Muscle of arm (tissue), 12 donors: ENCODE results near the gene TUBGCP2. TPM values are rescaled to one million over a fixed set of nuclear protein-coding genes. Genes with fewer than 3 reads are reported as not detected.
A peak's percentile ranks its signal among the peaks of the same experiment; 100 is the strongest.
"Not testable (repeated sequence)": the region's sequence is repeated elsewhere in the genome, so short reads cannot be mapped to it uniquely, and the experiment has no call there.

Experiments
- DNase-seq: peaks from one replicate; pipeline ENCODE4 v3.0.0-alpha.2; 2013
- polyA plus RNA-seq, 12 donors: library from polyadenylated mRNA; unstranded; fragments of 120-200 nt; gene quantifications; one replicate each; pipeline ENCODE4 v1.2.1, GENCODE V29; 2013; ENCODE audit not compliant: insufficient read length in 12 of 12

TUBGCP2 gene
- polyA plus RNA-seq, 12 donors = 29.5 to 47.3 (median 37.7) TPM; not detected in 1

DNA sequence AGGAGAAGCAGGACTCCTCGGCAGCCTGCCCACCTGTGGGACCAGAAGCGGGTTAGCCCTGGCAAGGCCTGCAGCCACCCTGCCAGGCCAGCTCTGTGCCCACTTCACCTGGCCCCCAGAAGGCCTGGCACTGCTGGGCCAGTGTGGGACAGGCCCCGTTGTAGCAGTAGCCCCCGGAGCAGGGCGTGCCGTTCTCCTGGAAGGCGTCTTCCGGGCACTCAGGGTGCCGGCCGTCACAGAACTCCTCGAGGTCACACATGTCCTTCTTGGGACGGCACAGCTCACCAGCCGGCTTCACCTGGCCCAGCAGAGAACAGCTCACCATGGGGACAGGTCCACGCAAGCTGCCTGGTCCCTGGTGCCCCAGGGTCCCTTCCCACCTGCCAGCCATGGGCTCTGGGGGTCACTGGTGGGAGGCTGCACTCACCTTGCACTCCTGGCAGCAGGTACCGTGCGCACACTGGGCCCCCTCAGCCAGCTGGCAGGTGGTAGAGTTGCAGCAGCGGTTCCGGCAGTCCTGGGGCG, 37.8 kb downstream of the TUBGCP2 start:
- no peak for DNase-seq

DNA sequence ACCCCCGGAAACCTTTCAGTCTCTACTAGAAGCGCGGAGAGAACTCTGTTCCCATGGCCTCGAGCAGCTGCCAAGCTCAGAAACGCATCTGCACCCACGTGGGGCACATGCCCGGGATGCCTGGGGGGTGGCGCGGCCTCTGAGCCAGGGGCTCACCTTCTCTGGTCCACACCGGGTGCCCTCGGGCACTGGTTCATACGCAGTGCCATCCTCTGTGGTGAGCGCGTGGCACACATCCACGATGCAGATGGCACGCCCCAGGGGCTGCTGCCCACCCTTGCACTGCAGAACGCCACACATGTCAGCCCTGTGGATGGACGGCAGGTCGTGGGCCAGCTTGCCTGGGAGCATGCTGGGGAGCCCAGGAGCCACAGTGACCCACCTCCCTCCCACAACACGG, 38.5 kb downstream of the TUBGCP2 start:
- DNase-seq = no peak

DNA sequence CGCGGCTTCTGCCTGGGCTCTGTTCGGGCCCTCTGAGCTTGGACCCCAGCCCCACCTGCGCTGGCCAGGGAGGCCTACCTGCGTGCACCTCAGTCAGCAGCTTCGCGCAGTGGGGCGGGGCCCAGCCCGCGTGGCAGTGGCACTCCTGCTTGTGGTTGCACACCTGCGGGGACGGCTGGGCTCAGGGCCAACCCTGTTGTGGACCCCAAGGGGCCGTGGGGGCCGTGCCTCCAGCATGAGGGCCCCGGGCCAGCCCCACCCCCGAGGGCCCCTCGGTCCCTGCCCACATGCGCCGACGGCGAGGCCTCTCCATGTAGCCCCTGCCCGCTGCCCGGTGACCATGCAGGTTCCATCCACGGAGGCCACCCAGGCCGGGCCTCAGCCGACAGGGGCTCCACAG, 39.3 kb downstream of the TUBGCP2 start:
- no peak for DNase-seq

DNA sequence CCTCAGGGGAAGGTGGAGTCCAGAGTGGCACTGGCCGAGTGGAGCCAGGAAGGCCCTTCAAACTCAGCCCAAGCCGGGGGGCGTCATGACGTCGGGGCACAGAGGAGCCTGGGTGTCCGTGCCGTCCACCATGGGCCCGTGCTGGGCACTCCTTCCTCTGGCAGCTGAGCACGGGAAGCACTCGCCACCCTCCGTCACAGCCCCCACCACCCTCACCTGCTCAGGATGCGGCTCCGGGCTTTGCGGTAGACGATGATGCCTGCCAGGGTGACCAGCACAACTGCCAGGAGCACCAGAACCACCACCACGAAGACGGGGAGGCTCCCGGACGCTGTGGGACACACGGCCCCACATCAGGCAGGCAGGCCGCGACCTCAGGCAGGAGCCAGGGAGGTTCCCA, 40.1 kb downstream of the TUBGCP2 start:
- no peak for DNase-seq

DNA sequence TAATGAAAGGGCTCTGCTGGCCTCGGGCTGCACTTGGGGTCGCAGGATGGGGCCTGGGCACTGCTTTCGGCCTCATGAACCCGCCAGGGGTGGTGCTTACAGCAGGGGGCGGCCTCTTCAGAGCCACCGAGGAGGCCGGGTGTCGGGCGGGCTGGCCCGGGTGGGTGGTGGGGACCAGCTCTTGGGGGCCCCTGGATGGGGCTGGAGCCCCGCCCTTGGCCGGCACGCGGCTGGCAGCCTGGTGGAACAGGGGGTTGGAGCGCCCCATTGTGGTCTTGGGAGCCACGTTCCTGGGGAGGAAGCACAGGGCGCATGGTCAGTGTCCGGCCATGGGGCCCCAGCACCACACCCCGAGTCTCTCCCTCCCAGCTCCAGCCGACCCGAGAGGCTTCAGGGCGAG, 40.8 kb downstream of the TUBGCP2 start:
- no peak for DNase-seq

DNA sequence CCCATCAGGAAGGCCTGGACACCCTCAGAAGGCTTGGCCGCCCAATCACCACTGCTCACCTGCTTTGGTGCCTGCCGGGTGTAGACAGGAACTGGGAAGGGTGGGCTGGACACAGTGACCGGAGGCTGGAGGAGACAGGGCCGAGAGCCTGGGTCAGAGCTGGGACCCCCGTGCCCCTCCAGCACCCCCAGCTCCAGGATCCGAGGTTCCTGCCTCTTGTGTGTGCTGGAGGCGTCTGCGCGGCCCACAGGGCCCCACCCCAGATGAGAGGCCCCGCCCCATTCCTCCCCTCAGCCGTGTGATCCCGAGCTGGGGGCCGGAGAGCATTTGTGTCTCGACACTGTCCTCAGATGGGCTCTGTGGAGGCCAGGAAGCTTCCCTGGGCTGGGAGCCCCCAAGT, 41.4 kb downstream of the TUBGCP2 start:
- no peak for DNase-seq

DNA sequence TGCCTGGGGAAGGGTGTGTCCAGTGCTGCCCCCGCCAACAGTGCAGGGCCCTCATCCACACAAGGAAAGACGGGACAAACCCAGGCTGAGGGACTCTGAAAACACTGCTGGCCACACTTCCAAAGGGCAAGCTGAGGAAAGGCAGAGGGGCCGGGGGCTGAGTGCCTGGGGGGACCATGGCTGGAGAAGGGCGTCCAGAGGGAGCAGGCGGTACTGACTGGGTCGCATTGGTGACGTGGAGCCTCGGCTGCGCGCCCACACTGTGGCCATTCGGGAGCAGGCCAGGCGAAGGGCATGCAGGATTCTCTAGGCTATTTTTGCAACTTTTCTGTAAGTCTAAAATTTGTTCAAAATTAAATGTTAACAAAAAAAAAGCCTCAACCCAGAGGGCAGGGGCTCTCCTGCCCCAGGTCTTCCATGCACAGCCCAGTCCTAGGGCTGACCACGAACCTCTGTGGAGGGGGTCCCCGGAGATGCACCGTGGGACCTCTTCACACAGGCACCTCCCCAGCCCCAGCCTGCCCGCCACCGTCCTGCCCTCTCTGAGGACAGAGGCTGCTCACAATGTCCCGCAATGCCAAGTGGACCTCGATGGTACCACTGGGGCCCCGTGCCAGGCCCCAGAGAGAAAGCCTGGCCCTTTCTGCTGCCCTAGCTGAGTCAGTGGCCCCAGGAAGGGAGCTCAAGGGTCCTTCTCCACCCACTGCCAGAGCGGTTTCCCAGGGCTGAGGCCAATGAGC, 42.4 kb downstream of the TUBGCP2 start:
- no peak for DNase-seq

DNA sequence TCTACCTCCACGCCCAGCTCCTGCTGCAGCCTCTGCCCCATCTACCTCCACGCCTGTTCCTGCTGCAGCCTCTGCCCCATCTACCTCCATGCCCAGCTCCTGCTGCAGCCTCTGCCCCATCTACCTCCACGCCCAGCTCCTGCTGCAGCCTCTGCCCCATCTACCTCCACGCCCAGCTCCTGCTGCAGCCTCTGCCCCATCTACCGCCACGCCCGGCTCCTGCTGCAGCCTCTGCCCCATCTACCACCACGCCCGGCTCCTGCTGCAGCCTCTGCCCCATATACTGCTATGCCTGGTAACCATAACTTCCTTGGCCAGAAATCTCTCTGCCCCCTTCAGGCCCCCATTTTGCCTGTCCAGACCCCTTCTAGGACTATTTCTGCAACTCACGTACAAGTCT, 43.6 kb downstream of the TUBGCP2 start:
- DNase-seq = not testable (repeated sequence)

DNA sequence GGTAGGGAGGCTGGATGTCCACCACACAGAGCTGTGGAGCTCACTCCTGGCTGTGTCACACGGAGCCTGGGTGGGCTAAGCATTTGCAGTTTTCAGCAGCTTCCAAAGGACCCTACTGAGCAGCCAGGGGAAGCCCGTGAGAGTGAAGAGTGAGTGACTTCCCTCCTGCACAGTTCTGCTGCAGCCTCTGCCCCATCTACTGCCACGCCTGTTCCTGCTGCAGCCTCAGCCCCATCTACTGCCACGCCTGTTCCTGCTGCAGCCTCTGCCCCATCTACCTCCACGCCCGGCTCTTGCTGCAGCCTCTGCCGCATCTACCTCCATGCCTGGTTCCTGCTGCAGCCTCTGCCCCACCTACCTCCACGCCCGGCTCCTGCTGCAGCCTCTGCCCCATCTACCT, 44.2 kb downstream of the TUBGCP2 start:
- DNase-seq = no peak

DNA sequence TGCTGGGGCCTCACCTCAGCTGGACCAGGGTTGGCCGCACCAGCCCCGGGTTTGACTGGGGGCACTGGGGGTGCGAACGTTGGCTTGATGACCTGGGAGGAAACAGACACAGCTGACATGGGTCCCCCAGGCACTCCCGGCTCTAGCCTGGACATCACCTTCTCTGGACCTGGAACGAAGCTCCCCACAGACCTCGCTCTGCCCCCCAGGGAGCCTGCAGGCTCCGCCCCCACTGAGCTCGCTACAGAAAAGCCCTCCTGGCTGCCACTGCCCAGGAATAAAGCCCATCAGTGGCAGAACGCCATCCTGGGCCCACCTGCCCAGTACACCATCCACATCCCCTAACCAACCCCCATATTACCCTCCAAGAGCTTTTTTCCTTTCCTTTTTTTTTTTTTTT, 45.0 kb downstream of the TUBGCP2 start:
- no peak for DNase-seq

DNA sequence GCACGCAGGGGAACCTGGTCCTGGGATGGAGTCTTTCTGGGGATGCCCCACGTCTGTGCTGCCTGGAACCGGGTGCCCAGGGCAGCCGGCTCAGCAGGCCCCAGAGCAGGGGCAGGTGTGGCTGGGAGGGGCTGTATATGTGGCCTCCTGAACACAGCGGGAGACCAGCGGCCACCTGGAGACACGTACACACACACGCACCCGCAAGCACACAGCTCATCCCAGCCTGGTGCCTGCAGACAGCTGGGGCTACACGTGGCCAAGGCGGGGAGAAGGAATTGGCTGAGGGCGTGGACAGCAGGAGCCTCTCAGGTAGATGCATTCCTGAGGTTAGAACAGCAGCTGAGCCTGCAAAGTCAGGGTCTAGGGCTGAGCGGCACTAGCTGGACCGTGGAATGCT, 46.0 kb downstream of the TUBGCP2 start:
- DNase-seq = no peak

DNA sequence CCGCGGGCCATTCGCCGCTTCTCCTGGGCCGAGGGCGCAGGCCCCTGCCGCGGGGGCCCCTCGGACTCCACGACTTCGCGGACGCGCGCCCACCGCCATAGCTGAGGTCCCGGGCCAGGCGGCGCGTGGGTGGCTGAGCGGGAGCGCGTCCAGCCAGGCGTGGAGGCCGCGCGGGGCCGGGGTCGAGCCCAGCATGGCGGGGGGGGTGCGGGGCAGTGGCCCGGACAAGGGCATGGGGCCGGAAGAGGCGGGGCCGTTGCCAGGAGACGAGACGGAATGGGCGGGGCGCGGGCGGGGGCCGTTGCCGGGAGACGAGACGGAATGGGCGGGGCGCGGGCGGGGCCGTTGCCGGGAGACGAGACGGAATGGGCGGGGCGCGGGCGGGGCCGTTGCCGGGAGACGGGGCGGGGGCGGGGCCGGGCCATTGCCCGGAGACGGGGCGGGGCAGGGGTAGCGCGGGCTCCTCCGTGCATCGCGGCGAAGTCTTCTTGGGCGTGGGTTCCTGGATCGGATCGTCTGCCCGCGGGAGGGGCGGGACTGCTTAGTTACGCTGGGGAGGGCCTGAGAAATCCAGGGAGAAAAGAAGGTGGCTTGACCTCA, 46.8 kb downstream of the TUBGCP2 start:
- no peak for DNase-seq

DNA sequence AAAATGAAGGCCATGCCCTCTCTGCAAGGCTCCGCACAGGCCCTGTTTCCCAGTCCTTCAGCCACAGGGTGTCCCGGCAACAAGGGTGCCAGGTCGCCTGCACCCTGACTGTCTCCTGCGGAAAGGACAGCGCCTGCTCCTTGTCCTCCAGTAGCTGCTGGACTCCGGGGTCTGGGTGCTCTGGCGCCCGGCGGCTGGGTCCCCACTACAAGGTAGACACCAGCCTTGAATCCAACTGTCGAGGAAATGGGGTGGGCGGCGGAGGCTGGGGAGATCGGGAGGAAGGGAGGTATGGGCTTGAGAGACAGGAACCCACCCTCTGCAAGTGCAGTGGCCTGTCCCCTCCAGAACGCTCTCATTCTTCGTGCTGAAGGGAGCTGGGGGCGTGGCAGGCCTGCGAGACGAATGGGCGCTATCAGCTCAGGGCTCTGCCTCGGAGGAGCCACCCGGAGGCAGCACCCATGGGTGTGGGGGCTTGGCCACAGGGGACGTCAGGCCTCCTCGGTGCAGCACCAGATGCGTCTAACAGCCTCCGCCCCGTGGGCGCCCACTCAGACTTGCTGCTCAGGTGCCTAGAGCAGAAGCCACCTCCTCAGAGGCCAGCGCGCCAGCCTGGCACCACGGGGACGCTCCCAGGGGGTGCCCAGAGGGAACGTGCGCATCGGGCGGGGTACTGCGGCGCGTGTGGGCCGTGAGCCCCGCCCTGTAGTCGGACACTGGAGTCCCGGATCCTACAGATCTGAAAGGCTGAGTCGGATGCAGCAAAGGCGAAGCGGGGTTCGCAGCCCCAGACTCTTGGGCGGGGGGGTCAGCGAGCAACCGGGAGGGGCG, 47.6 kb downstream of the TUBGCP2 start:
- no peak for DNase-seq

DNA sequence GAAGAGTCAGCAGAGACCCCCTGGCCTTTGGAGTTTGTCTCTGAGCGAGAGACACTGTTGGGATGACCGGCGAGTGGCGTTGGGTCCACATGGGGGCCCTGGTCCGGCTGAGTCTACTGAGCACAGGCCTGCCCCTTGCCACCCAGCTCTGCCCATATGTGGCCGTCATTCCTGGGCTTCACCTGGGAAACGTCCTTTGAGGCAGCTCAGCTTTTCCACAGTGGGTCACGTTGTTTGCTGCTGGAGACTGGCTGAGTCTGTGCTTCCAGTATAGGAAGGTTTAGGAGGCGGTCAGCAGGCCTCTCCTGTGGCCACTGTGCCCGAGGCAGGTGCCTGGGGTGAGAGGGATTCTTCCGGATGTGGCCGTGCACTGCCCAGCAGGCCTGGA, 49.1 kb downstream of the TUBGCP2 start:
- DNase-seq = no peak

DNA sequence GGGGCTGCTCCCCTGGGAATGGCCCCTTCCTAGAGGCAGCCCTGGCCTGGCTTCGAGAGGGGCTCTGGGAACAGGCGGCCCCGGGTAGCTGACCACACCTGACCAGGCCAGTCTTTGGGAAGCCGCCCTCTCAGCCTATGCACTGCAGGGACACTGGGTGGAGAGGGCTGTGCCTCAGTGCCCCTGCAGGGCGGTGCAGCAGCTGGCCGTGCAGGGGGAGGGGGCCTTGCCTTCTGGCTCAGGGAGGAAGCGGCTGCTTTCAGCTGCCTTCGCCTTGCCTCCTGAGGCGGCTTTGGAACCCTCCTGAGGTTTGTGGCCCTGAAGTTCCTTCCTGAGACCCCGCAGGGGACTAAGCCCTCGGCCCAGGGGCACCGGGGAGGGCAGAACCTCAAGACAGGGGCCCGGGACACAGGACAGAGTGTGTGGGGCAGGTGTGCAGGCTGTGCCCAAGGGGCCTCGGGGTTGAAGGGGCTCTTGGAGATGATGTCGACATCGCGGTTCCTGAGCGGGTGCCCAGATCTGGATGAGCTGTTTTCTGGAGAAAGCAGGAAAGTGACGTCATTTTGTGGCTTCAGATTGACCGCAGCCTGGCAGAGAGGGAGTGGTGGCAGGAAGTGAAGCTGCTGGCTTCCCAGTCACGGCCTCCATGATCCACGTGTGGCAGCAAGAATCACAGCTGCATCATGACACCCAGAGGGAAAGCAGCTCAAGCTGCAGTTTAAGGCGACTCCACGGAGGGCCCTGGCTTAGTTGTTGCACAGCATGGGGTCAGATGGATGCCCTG, 49.7 kb downstream of the TUBGCP2 start:
- DNase-seq = peak; percentile 36

DNA sequence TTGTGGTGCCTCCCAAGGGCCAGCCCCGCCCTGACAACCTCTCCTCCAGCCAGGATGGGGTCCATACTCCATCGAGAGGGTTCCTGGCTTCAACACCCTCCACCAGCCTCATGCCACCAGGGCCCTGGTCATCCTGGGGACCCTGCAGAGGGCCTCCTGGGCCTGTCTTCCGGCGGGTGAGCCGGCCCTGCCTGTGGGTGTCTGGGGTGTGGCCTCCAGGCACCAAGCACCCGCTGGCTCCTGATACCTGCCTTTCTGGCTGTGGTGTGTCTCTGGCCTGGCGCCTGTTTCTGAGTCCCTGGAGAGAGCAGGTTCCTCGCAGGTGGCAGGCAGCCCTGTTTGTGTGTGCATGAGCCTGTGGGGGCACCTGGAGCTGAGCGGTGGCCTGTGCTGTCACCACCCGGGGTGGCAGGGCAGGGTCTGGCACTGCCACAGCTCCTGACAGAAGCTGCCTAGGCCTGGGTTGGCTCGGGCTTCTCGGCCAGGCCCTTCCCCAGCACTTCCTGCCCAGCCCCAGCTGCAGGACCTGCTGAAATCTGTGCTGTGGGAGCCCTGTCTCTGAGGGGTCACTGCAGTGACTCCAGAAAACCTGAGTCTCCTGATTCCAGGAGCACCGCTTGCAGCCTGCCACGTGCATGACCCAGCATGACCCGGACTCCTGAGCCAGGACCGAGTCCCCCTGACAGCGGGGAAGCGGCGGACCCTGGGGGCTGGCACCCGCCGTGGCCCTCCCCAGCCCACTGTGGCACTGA, 50.4 kb downstream of the TUBGCP2 start:
- DNase-seq = no peak

DNA sequence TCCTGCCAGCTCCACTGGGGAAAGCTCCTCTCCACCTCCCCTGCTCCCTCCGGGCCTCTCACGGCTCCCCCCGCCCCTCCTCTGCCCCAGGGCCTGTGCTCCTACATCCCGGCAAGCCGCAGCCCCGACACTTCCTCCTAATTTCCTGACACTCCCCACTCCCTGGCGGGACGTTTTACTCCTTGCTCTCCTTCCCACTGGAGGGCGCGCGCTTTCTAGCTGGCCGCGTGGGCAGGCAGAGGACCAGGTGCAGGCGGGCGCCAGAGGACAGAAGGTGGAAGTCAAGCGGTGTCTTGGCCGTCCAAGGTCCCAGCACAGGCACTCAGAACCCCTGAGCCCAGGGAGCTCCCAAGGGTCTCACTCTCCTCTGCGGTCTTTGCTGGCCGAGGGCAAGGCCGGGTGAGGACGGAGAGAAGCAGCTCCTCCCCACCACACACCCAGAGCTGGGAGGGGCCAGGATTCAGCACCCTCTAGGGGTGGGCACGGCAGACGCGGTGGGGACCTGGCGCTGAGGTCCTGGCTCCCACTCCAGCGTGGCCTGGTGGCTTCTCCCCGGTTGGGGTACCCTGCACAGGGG, 51.1 kb downstream of the TUBGCP2 start:
- no peak for DNase-seq

DNA sequence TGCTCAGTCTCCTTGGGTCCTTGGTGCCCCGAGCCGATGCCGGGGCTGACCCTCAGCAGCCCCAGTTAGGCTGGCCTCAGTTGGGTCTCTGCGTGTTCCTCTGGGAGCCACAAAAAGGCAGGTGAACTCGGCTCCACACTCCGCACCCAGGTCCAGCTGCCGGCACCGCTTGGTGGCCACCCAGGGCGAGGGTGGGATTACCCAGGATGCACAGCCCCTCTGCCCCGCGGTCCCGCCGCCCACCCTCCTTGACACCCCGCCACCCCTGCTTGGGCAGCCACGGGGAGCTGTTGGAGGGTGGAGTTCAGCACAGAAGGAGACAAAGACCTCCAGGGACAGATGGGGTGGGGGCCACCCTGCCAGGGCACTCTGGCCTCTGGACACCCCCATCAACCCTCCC, 53.3 kb downstream of the TUBGCP2 start:
- DNase-seq = no peak

DNA sequence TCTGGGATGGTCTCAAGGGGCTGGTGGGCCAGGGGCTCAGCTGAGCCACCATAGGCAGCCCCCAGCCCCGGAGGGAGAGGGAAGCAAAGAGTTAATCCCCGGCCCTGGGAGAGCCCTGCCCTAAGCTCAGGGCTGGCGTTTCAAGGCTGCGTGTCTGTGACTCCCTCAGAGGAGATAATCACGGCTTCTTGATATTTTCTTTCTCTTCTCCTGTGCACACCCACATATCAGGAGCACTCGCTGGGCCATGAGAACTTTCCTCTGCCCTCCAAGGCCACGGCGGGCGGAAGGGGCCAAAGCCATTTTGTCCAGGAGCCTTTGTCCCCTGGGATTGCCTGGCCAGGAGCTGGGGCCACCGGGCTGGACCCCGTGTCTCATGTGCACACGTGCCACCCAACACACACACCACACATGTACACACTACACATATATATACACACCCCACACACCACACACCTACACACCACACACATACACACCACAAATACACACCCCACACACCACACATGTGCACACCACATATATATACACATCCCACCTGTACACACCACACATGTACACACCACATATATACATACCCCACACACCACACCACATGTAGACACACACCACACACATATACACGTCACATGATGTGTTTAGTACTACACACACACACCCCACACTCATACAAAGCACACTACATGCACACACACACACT, 54.1 kb downstream of the TUBGCP2 start:
- no peak for DNase-seq

DNA sequence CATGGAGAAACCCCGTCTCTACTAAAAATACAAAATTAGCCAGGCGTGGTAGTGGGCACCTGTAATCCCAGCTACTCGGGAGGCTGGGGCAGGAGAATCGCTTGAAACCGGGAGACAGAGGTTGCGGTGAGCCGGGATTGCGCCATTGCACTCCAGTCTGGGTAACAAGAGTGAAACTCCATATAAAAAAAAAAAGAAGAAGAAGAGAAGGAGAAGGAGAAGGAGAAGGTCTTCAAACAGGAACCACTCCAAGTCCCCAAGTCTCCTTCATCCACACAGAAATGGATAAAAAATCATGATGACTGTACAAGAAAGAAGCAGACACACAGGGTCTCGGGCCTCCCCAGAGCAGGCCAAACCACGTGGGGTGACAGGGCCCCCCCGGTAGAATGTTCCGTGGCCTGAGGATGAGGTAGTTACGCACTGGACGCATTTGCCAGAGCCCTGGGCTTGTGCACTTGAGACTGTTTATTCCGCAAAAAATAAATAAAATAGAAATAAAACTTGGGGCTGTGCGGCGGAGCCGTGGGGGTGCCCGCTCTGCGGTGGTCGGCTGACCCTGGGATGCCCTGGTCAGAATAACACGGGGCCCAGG, 55.2 kb downstream of the TUBGCP2 start:
- DNase-seq = no peak
